ENCODE results near the gene OR5J2. TPM values are rescaled to one million over a fixed set of nuclear protein-coding genes. Genes with fewer than 3 reads are reported as not detected.
"Not testable (repeated sequence)": the region's sequence is repeated elsewhere in the genome, so short reads cannot be mapped to it uniquely, and the experiment has no call there.

The OR5J2 gene
- total RNA-seq, 1 donor from 2014 or later = not detected

DNA sequence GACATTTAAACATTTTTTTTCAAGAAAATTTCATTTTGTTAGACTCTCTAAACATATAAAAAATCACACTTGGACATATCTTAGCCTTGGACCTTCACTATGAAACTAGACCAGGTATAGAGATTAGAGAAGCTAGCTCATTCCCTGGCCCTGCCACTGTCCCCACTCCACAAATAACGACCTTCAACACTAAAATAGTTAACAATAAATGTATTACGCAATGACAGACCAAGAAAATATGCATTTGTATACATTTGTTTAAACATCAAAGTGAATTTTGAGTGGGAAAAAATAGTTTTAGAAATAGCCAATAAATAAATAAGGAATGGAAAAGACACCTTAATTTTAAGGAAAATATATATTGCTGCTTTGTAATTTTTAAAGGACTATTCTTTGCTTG lies 20.9 kb downstream of the OR5J2 start:
- H3K27ac Mint-ChIP-seq (ENCODE audit: unreplicated experiment) = no peak overlapping the region
- H3K36me3 Mint-ChIP-seq (ENCODE audit: low read depth) = no peaks in the 10 kb centered on the region
- DNase-seq (ENCODE audit: low read depth, low spot score) = no peak
- TF ChIP-seq, protein P1, sequence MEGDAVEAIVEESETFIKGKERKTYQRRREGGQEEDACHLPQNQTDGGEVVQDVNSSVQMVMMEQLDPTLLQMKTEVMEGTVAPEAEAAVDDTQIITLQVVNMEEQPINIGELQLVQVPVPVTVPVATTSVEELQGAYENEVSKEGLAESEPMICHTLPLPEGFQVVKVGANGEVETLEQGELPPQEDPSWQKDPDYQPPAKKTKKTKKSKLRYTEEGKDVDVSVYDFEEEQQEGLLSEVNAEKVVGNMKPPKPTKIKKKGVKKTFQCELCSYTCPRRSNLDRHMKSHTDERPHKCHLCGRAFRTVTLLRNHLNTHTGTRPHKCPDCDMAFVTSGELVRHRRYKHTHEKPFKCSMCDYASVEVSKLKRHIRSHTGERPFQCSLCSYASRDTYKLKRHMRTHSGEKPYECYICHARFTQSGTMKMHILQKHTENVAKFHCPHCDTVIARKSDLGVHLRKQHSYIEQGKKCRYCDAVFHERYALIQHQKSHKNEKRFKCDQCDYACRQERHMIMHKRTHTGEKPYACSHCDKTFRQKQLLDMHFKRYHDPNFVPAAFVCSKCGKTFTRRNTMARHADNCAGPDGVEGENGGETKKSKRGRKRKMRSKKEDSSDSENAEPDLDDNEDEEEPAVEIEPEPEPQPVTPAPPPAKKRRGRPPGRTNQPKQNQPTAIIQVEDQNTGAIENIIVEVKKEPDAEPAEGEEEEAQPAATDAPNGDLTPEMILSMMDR (conservative IDR thresholded peaks at IDR 0.05) = no peak
- no peaks in the 10 kb centered on the region for H3K27me3 Mint-ChIP-seq (ENCODE audit: low read depth)
- H3K4me3 Mint-ChIP-seq = no peak overlapping the region
- H3K9me3 Mint-ChIP-seq = peaks cover 2% of the 10 kb centered on the region
- no peaks in the 10 kb centered on the region for H3K4me1 Mint-ChIP-seq

DNA sequence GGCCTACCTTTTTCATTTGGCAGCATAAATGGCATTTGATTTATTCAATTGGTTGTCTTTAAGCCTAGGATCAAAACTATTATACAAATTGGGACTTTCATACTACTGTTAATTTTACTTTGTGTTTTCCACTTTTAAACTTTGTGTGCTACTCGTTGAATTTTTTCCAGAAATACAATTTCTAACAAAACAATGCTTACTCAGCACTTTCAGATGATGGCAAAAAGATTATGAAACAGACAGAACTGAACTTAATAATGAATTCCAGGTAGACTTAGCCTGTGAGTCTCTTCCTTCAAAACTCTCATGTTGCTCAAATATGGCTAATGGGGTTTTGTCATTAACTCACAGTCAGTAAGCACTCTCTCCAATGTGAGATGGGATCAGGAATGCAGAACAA lies 31.4 kb downstream of the OR5J2 start:
- H3K36me3 Mint-ChIP-seq (ENCODE audit: low read depth) = no peaks in the 10 kb centered on the region
- no peak overlapping the region for H3K27ac Mint-ChIP-seq (ENCODE audit: unreplicated experiment)
- H3K9me3 Mint-ChIP-seq = no peaks in the 10 kb centered on the region
- no peaks in the 10 kb centered on the region for H3K4me1 Mint-ChIP-seq
- no peak for DNase-seq (ENCODE audit: low read depth, low spot score)
- no peaks in the 10 kb centered on the region for H3K27me3 Mint-ChIP-seq (ENCODE audit: low read depth)
- TF ChIP-seq, protein P1 (conservative IDR thresholded peaks at IDR 0.05) = no peak
- H3K4me3 Mint-ChIP-seq = no peak overlapping the region

DNA sequence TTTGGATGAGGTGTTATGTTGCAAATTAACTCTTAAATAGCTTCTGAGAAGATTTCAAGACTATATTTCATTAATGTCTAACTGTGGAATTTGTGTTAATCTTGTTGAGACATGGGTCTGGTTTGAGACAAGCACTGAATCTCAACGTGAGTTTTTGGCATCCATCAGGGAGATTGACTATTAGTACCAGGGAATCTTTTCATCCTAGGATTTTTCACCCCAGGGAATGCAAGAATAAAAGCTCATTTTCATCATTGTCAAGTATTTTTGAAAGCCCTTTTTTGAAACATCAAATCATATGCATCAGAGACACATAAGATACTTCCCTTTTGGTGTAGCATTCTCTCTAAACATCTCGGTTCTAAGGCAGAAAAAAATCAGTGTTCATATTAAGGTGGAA lies 38.1 kb downstream of the OR5J2 start:
- peaks cover 11% of the 10 kb centered on the region for H3K9me3 Mint-ChIP-seq
- no peaks in the 10 kb centered on the region for H3K27me3 Mint-ChIP-seq (ENCODE audit: low read depth)
- H3K4me3 Mint-ChIP-seq = no peak overlapping the region
- DNase-seq (ENCODE audit: low read depth, low spot score) = no peak
- H3K4me1 Mint-ChIP-seq = no peaks in the 10 kb centered on the region
- TF ChIP-seq, protein P1 (conservative IDR thresholded peaks at IDR 0.05) = no peak
- no peak overlapping the region for H3K27ac Mint-ChIP-seq (ENCODE audit: unreplicated experiment)
- no peaks in the 10 kb centered on the region for H3K36me3 Mint-ChIP-seq (ENCODE audit: low read depth)

DNA sequence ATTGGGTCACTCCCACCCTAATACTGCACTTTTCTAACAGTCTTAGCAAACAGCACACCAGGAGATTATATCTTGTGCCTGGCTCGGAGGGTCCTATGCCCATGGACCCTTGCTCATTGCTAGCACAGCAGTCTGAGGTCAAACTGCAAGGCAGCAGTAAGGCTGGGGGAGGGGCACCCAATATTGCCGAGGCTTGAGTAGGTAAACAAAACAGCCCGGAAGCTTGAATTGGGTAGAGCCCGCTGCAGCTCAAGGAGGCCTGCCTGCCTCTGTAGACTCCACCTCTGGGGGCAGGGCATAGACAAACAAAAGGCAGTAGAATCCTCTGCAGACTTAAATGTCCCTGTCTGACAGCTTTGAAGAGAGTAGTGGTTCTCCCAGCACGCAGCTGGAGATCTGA lies 43.3 kb downstream of the OR5J2 start:
- not testable (repeated sequence) for H3K4me1 Mint-ChIP-seq; H3K27me3 Mint-ChIP-seq (ENCODE audit: low read depth); H3K27ac Mint-ChIP-seq (ENCODE audit: unreplicated experiment); H3K36me3 Mint-ChIP-seq (ENCODE audit: low read depth); DNase-seq (ENCODE audit: low read depth, low spot score); H3K4me3 Mint-ChIP-seq
- peaks cover 11% of the 10 kb centered on the region for H3K9me3 Mint-ChIP-seq

Other genes starting within 250 kb of the OR5J2 start
- not detected in 2 replicates for gene OR5I1, start 240.2 kb upstream of the OR5J2 start, total RNA-seq
- 0.09 TPM in 1 of 2 replicates, not detected in the other for gene OR10AG1, start 206.7 kb upstream of the OR5J2 start, total RNA-seq
- gene OR5F1, start 182.0 kb upstream of the OR5J2 start, total RNA-seq = not detected in 2 replicates
- not detected in 2 replicates for gene OR5AS1, start 149.0 kb upstream of the OR5J2 start, total RNA-seq
- gene OR8I2, start 83.3 kb upstream of the OR5J2 start, total RNA-seq = not detected in 2 replicates
- not detected in 2 replicates for gene OR8H2, start 72.9 kb upstream of the OR5J2 start, total RNA-seq
- gene OR8H3, start 54.2 kb upstream of the OR5J2 start, total RNA-seq = not detected in 2 replicates
- not detected in 2 replicates for gene OR8J3, start 36.4 kb upstream of the OR5J2 start, total RNA-seq
- gene OR8K5, start 16.3 kb upstream of the OR5J2 start, total RNA-seq = not detected in 2 replicates
- gene OR5T2, start 57.6 kb downstream of the OR5J2 start, total RNA-seq = not detected in 2 replicates
- gene OR5T3, start 75.6 kb downstream of the OR5J2 start, total RNA-seq = not detected in 2 replicates
- not detected in 2 replicates for gene OR5T1, start 97.5 kb downstream of the OR5J2 start, total RNA-seq
- not detected in 2 replicates for gene OR8H1, start 115.6 kb downstream of the OR5J2 start, total RNA-seq
- not detected in 2 replicates for gene OR8K3, start 138.5 kb downstream of the OR5J2 start, total RNA-seq
- gene OR8K1, start 169.4 kb downstream of the OR5J2 start, total RNA-seq = not detected in 2 replicates
- not detected in 2 replicates for gene OR8J1, start 177.7 kb downstream of the OR5J2 start, total RNA-seq
- not detected in 2 replicates for gene OR8U1, start 199.0 kb downstream of the OR5J2 start, total RNA-seq
- gene OR5AL1, start 236.1 kb downstream of the OR5J2 start, total RNA-seq = not detected in 2 replicates

Measured in neural crest cell (in vitro differentiated cells).